WTC11 (cell line): ENCODE data around the gene SLC5A2. TPM values are rescaled to one million over a fixed set of nuclear protein-coding genes. Genes with fewer than 3 reads are reported as not detected.
A peak's percentile ranks its signal among the peaks of the same experiment; 100 is the strongest.

Experiments used
- ATAC-seq: fragments of 200-7000 bp; cut with Tn5 transposase; 2 replicates; pipeline ENCODE4 v1.10.0; 2021; ENCODE audit warnings: mild to moderate bottlenecking, moderate library complexity
- CTCF ChIA-PET: fragments of 300-600 bp; sonication (Branson Sonifier 250); formaldehyde crosslinking; loops from one replicate; lab custom pipeline; 2021; ENCODE audit warnings: antibody characterized with exemption; lab: Charles Lee
- POLR2A ChIA-PET: fragments of 350-600 bp; sonication (Branson Sonifier 250); formaldehyde crosslinking; loops from one replicate; lab custom pipeline; 2021; ENCODE audit warnings: antibody characterized with exemption; lab: Charles Lee
- DNase-seq: peaks from one replicate; pipeline ENCODE4 v3.0.0; 2021; ENCODE audit warnings: low spot score
- H3K27ac Mint-ChIP-seq: 2 replicates; pipeline ENCODE4 v1.8.0; 2021; ENCODE audit warnings: mixed read lengths
- H3K27me3 Mint-ChIP-seq: 2 replicates; pipeline ENCODE4 v1.8.0; 2021; ENCODE audit warnings: low read depth, mild to moderate bottlenecking, moderate library complexity, mixed read lengths
- H3K36me3 Mint-ChIP-seq: 2 replicates; pipeline ENCODE4 v1.8.0; 2021; ENCODE audit warnings: mixed read lengths
- H3K4me1 Mint-ChIP-seq: 2 replicates; pipeline ENCODE4 v1.8.0; 2022; ENCODE audit warnings: mixed read lengths
- H3K4me3 Mint-ChIP-seq: 2 replicates; pipeline ENCODE4 v1.8.0; 2021; ENCODE audit warnings: mild to moderate bottlenecking, moderate library complexity, mixed read lengths
- H3K9me3 Mint-ChIP-seq: 2 replicates; pipeline ENCODE4 v1.8.0; 2021; ENCODE audit warnings: mixed read lengths
- ATF1 ChIP-seq: sonication (generic); formaldehyde crosslinking; IDR thresholded peaks from 2 replicates; pipeline ENCODE4 v1.8.1; 2023; ENCODE audit warnings: mild to moderate bottlenecking, moderate library complexity, missing genetic modification reagents
- CREB1 ChIP-seq: sonication (generic); formaldehyde crosslinking; IDR thresholded peaks from 2 replicates; pipeline ENCODE4 v1.8.0; 2023; ENCODE audit warnings: mild to moderate bottlenecking, missing genetic modification reagents
- E2F4 ChIP-seq: sonication (generic); formaldehyde crosslinking; IDR thresholded peaks from 2 replicates; pipeline ENCODE4 v1.8.1; 2022; ENCODE audit warnings: low read depth, mild to moderate bottlenecking, moderate library complexity, missing genetic modification reagents, borderline replicate concordance
- ERG ChIP-seq: fragments of 250-450 bp; sonication (Bioruptor Pico); IDR thresholded peaks from 2 replicates; pipeline ENCODE4 v1.8.0; 2021; ENCODE audit warnings: mild to moderate bottlenecking
- ETV6 ChIP-seq: sonication (generic); formaldehyde crosslinking; IDR thresholded peaks from 2 replicates; pipeline ENCODE4 v1.8.1; 2022; ENCODE audit warnings: mild to moderate bottlenecking, missing genetic modification reagents
- FOXP1 ChIP-seq: sonication (generic); formaldehyde crosslinking; IDR thresholded peaks from 2 replicates; pipeline ENCODE4 v1.8.0; 2022; ENCODE audit warnings: missing genetic modification reagents, mild to moderate bottlenecking, moderate library complexity, borderline replicate concordance
- GTF2I ChIP-seq: fragments of 250-450 bp; sonication (Bioruptor Pico); conservative IDR thresholded peaks from 2 replicates; pipeline ENCODE4 v1.4.0; 2021; ENCODE audit warnings: mild to moderate bottlenecking
- KAT7 ChIP-seq: sonication (generic); formaldehyde crosslinking; IDR thresholded peaks from 2 replicates; pipeline ENCODE4 v1.8.1; 2023; ENCODE audit warnings: missing genetic modification reagents, mild to moderate bottlenecking, borderline replicate concordance
- NFE2L1 ChIP-seq: sonication (generic); formaldehyde crosslinking; IDR thresholded peaks from 2 replicates; pipeline ENCODE4 v1.8.1; 2023; ENCODE audit warnings: missing genetic modification reagents
- NR1H2 ChIP-seq: sonication (generic); formaldehyde crosslinking; IDR thresholded peaks from 2 replicates; pipeline ENCODE4 v1.9.0; 2021; ENCODE audit warnings: mild to moderate bottlenecking, moderate library complexity, missing genetic modification reagents
- OVOL2 ChIP-seq: fragments of 250-450 bp; sonication (Bioruptor Pico); IDR thresholded peaks from 2 replicates; pipeline ENCODE4 v1.9.0; 2021; ENCODE audit warnings: mild to moderate bottlenecking, borderline replicate concordance
- PRDM15 ChIP-seq: sonication (generic); formaldehyde crosslinking; IDR thresholded peaks from 2 replicates; pipeline ENCODE4 v1.8.0; 2022; ENCODE audit warnings: missing genetic modification reagents
- PREB ChIP-seq: sonication (generic); formaldehyde crosslinking; IDR thresholded peaks from 2 replicates; pipeline ENCODE4 v1.8.1; 2022; ENCODE audit warnings: mild to moderate bottlenecking, missing genetic modification reagents, moderate library complexity, borderline replicate concordance
- RELA ChIP-seq: sonication (generic); formaldehyde crosslinking; IDR thresholded peaks from 2 replicates; pipeline ENCODE4 v1.8.1; 2022; ENCODE audit warnings: missing genetic modification reagents, mild to moderate bottlenecking, borderline replicate concordance
- SP1 ChIP-seq: sonication (generic); formaldehyde crosslinking; conservative IDR thresholded peaks from 2 replicates; pipeline ENCODE4 v1.8.1; 2022; ENCODE audit warnings: missing genetic modification reagents
- TEAD4 ChIP-seq: sonication (generic); formaldehyde crosslinking; IDR thresholded peaks from 2 replicates; pipeline ENCODE4 v1.8.0; 2022; ENCODE audit warnings: mild to moderate bottlenecking, missing genetic modification reagents
- USF2 ChIP-seq: sonication (generic); formaldehyde crosslinking; IDR thresholded peaks from 2 replicates; pipeline ENCODE4 v1.8.1; 2023; ENCODE audit warnings: mild to moderate bottlenecking, missing genetic modification reagents, moderate library complexity
- ZNF263 ChIP-seq: sonication (generic); formaldehyde crosslinking; IDR thresholded peaks from 2 replicates; pipeline ENCODE4 v1.8.1; 2022; ENCODE audit warnings: low read depth, mild to moderate bottlenecking, moderate library complexity, missing genetic modification reagents
- ZNF281 ChIP-seq: sonication (generic); formaldehyde crosslinking; IDR thresholded peaks from 2 replicates; pipeline ENCODE4 v1.8.0; 2023; ENCODE audit warnings: mild to moderate bottlenecking, missing genetic modification reagents
- ZNF423 ChIP-seq: fragments of 250-450 bp; sonication (Bioruptor Pico); IDR thresholded peaks from 2 replicates; pipeline ENCODE4 v2.1.2; 2022; ENCODE audit warnings: mild to moderate bottlenecking, moderate library complexity
- total RNA-seq: library from RNA; stranded (reverse); gene quantifications from 3 replicates; pipeline ENCODE4 v1.2.3, GENCODE V29; 2021

The SLC5A2 gene
- total RNA-seq, 1 experiment from 2014 or later, result 0.83 TPM

GRCh38 chr16:31489298-31489564 is 6.3 kb downstream of the SLC5A2 start (continued):
- TF ChIP-seq PREB (no peak), ZNF263 (CRISPR knock-in tag) (no peak), SP1 (CRISPR knock-in tag) (no peak), FOXP1 (CRISPR knock-in tag) (no peak)

GRCh38 chr16:31489616-31490584 is 7.0 kb downstream of the SLC5A2 start:
- 0 out of 2 replicates have a peak overlapping the region, but pooled peaks have one; percentile 16 for H3K4me3 Mint-ChIP-seq
- H3K27ac Mint-ChIP-seq, result no peak overlapping the region
- H3K36me3 Mint-ChIP-seq, result peaks cover 14% of the 10 kb centered on the region
- TF ChIP-seq ZNF281 (CRISPR knock-in tag), result no peak
- TF ChIP-seq NFE2L1 (CRISPR knock-in tag), result no peak
- no peak for TF ChIP-seq USF2 (CRISPR knock-in tag)
- TF ChIP-seq, all 79 proteins: peak for 0
- Mint-ChIP-seq H3K9me3 (no peaks in the 10 kb centered on the region), H3K4me1 (peaks cover under 1% of the 10 kb centered on the region; the same call in 1 of the 2 replicates), H3K27me3 (peaks cover 60% of the 10 kb centered on the region)
- DNase-seq (no peak), ATAC-seq (no peak)
- CTCF ChIA-PET, result interaction anchor here (1.0 to 3.1 kb wide), 4 partner anchors 11 to 40 kb away, joined by 3 to 12 read pairs (median 8); no protein-coding TSS in a partner anchor
- POLR2A ChIA-PET, result interaction anchor here (1.6 kb wide), 1 partner anchor 40 kb away, joined by 5 read pairs; no protein-coding TSS in a partner anchor

GRCh38 chr16:31491778-31492418 is 9.0 kb downstream of the SLC5A2 start:
- Mint-ChIP-seq H3K4me3 (no peak overlapping the region), H3K27me3 (peaks cover 40% of the 10 kb centered on the region), H3K4me1 (no peaks in the 10 kb centered on the region), H3K9me3 (no peaks in the 10 kb centered on the region), H3K27ac (no peak overlapping the region), H3K36me3 (peaks cover 14% of the 10 kb centered on the region)
- ChIA-PET CTCF (interaction anchor here (0.9 kb wide), 1 partner anchor 36 kb away, joined by 3 read pairs; no protein-coding TSS in a partner anchor), POLR2A (interaction anchor here (0.8 kb wide), 1 partner anchor 16 kb away, joined by 3 read pairs; the partner anchor contains the start of gene RUSF1)
- DNase-seq (no peak), ATAC-seq (no peak)
- TF ChIP-seq CREB1 (CRISPR knock-in tag), result no peak
- no peak for TF ChIP-seq NR1H2
- TF ChIP-seq RELA (CRISPR knock-in tag), result no peak
- TF ChIP-seq KAT7, result no peak
- TF ChIP-seq PRDM15 (CRISPR knock-in tag), result no peak
- no peak for TF ChIP-seq E2F4 (CRISPR knock-in tag)
- TF ChIP-seq OVOL2 (CRISPR knock-in tag), result no peak
- TF ChIP-seq GTF2I, result no peak
- no peak for TF ChIP-seq ATF1
- TF ChIP-seq ERG (CRISPR knock-in tag), result no peak
- TF ChIP-seq TEAD4, result no peak
- no peak for TF ChIP-seq ETV6 (CRISPR knock-in tag)
- no peak for TF ChIP-seq ZNF423
